HG02884 (cell line): ENCODE data around the gene TCHH.
"Not testable (repeated sequence)": the region's sequence is repeated elsewhere in the genome, so short reads cannot be mapped to it uniquely, and the experiment has no call there.

ENCODE experiments used
- ATAC-seq: cut with Tn5 transposase; IDR thresholded peaks from one replicate; pipeline ENCODE4 v1.9.1; 2021; ENCODE audit warnings: mild to moderate bottlenecking, moderate library complexity; ENCODE audit not compliant: unreplicated experiment

TCHH gene

DNA sequence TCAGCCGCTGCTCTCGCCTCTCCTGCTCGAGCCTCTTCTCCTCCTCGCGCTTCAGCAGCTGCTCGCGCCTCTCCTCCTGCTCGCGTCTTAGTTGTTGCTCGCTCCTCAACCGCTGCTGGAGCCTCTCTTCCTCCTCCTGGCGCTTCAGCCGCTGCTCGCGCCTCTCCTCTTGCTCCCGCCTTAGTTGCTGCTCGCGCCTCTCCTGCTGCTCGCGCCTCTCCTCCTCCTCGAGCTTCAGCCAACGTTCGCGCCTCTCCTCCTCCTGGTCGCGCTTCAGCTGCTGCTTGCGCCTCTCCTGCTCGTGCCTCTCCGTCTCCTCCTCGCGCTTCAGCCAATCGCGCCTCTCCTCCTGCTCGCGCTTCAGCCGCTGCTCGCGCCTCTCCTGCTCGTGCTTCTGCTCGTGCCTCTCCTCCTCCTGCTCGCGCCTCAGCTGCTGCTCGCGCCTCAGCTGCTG is 3.7 kb downstream of the TCHH start:
- no peak for ATAC-seq

DNA sequence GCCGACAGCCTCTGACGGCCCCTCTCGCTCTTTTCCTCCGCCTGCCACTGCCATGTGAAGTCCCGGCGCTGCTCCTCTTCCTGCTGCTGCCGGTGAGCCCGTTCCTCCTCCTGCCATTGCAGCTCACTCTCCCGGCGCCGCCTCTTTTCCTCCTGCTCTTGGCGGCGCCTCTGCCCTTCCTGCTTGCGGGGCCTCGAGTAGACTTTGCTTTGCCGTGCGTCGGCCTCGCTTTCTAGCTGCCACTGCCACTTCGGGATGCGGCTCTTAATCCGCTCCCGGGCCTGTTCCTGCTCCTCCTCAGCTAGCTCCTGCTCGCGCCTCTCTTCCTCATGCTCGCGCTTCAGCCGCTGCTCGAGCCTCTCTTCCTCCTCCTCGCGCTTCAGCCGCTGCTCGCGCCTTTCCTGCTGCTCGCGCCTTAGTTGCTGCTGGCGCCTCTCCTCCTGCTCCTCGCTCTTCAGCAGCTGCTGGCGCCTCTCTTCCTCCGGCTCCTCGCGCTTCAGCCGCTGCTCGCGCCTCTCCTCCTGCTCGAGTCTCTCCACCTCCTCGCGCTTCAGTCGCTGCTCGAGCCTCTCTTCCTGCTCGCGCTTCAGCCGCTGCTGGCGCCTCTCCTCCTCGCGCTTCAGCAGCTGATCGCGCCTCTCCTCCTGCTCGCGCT is 4.3 kb downstream of the TCHH start:
- ATAC-seq = no peak

DNA sequence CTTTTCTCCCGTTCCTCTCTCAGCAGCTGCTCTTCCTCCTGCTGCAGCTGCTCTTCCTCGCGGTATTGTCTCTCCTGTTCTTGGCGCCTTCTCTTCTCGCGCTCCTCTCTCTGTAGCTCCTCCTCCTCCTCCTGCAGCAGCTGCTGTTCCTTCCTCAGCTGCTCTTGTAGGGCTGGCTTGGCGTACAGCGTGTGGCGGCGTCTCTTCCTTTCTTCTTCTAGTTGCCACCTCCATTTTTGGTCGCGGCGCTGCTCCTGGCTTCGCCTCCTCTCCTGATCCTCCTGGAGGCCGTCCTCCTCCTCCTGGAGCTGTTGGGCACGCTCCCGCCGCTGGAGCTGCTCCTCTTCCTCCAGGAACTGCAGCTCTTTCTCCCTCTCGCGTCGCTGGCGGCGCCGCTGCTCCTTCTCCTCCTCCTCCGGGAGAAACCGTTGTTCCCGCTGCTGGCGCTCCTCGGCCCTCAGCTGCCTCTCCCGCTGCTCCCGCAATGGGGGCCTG is 4.8 kb downstream of the TCHH start:
- no peak for ATAC-seq

DNA sequence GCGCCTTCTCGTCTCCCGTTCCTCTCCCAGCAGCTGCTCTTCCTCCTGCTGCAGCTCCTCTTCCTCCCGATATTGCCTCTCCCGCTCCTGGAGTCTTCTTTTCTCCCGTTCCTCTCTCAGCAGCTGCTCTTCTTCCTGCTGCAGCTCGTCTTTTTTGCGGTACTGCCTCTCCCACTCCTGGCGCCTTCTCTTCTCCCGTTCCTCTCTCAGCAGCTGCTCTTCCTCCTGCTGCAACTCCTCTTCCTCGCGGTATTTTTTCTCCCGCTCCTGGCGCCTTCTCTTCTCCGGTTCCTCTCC is 5.3 kb downstream of the TCHH start:
- no peak for ATAC-seq

DNA sequence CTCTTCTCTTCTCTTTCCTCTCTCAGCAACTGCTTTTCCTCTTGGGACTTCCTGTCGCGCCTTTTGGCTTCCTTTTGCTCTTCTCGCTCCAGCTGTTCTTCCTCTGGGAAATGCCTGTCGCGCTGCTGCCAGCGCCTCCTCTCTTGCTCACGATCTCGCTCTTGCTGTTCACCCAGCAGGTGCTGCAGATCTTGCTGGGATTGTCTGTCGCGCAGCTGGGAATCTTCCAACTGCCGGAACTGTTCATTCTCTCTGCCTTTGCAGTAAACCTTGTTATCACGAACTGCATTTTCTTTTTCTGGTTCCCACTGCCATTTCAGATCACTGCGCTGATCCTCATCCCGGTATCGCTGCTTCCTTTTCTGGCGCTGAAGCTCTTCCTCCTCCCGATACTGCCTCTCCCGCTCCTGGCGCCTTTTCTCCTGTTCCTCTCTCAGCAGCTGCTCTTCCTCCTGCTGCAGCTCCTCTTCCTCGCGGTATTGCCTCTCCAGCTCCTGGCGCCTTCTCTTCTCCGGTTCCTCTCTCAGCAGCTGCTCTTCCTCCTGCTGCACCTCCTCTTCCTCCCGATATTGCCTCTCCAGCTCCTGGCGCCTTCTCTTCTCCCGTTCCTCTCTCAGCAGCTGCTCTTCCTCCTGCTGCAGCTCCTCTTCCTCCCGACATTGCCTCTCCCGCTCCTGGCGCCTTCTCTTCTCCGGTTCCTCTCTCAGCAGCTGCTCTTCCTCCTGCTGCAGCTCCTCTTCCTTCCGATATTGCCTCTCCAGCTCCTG is 5.8 kb downstream of the TCHH start:
- no peak for ATAC-seq

DNA sequence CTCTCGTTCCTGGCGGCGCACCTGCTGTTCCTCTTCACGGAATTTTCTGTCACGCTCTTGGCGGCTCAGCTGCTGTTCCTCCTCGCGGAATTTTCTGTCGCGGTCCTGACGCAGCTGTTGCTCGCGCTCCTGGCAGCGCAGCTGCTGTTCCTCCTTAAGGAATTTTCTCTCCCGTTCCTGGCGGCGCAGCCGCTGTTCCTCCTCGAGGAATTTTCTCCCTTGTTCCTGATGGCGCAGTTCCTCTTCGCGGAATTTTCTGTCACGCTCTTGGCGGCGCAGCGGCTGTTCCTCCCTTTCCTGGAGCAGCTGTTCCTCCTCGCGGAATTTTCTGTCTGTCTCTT is 6.4 kb downstream of the TCHH start:
- ATAC-seq = no peak

DNA sequence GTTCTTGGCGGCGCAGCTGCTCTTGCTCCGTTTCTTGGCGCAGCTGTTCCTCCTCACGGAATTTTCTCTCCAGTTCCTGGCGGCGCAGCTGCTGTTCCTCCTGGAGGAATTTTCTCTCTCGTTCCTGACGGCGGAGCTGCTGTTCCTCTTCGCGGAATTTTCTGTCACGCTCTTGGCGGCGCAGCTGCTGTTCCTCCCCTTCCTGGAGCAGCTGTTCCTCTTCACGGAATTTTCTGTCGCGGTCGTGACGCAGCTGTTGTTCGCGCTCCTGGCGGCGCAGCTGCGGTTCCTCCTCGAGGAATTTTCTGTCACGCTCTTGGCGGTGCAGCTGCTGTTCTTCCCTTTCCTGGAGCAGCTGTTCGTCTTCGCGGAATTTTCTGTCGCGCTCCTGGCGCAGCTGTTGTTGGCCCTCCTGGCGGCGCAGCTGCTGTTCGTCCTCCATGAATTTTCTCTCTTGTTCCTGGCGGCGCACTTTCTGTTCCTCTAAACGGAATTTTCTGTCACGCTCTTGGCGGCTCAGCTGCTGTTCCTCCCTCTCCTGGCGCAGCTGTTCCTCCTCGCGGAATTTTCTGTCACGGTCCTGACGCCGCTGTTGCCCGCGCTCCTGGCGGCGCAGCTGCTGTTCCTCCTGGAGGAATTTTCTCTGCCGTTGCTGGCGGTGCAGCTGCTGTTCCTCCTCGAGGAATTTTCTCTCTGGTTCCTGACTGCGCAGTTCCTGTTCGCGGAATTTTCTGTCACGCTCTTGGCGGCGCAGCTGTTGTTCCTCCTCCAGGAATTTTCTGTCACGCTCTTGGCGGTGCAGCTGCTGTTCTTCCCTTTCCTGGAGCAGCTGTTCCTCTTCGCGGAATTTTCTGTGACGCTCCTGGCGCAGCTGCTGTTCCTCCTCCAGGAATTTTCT is 7.0 kb downstream of the TCHH start:
- ATAC-seq = no peak

DNA sequence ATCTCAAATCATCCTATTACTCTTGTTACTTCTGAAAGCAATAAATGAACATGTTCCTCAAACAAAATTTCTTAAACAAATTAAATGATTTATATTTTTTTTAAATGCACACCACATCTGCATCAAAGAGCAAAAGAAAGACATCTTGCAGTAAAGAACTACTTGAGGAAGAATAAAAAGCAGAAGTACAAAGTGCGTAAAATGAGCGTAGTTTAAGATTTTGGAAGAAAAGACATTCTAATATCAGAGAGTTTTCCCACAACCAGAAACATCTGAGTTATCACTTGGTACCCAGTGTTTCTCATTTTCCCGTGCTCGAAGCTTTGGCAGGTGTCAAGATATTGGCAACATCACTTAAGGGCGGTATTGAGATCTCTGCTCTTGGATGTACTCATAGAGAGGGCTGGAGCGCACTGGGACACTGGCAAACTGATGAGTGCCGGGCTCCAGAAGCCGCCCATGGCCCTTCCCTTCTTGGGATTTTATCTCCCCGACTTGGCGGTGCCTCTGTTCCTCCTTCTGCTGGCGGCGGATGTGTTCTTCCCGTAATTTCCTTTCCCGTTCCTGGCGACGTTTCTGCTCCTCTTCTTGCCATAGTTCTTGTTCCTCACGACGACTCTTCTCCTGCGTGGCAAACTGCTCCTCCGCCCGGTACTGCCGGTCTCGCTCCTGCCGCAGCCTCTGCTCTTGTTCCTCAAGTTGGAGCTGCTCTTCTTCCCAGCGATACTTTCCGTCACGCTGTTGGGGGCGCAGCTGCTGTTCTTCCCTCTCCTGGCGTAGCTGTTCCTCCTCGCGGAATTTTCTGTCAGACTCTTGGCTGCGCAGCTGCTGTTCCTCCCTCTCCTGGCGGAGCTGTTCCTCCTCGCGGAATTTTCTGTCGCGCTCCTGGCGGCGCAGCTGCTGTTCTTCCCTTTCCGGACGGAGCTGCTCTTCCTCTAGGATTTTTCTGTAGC is 7.9 kb downstream of the TCHH start:
- no peak for ATAC-seq

DNA sequence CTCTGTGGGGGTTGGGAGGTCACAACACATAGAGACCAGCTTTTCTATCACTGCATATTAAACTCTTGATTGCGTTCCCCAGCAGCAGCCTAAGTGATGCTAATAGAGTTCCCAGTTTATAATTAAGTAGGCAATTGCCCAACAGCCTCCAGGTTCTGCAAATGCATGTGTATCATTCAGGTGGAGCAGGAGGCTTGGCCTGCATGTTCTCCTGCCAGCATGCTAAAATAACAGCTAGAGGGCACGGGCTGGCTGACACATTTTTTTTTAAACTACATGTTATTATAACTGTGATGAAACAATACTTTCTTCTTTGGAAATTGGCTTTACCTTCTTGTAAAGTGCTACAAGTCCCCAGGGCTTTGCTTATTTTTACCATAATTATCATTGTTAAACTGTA is 10.4 kb downstream of the TCHH start:
- ATAC-seq = no peak

DNA sequence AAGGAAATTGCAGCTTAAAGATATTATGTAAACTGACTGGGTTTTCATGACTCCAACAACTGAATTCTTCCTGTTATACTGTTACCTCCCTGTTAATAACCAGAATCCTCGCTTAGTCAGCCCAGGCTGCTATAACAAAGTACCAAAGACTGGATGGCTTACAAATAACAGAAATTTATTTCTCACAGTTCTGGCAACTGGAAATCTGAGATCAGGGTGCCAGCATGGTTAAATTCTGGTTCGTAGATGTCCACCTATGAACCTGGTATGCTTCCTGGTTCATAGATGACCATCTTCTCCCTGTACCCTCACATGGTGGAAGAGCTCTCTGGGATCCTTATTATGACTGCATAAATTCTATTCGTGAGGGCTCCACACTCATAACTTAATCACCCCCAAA is 18.3 kb downstream of the TCHH start:
- ATAC-seq = no peak

DNA sequence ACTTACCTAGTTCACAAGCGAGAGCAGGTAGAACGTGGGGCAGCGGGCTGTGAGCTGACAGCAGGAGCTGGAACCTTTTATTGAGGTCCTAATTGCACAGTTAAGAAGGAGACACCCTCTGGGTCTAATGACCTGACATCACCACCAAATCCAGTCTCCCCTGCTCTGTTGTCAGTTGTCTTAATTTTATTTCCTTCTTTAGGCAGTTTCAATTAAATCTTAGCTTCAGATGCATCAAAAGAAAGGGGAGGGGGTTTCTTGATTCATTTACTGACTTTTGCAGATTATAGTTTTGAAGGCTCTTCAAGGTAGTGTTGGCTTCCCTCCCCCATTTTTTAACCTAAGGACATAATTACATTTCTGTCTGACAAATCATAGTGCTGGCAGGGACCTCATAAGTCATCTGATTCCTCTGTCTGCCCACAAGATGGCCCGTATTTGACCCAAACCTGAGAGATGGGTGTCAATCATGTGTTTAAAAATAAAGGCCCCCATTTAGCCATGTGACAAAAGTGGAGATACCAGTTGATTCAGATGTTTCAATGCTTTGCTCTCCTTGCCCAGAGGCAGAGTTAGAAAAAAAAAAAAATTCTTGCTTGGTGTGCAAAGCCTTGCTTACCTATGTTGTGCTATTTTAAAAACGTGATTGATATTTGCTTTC is 26.1 kb downstream of the TCHH start, which contains the start of gene TCHHL1:
Gene TCHHL1 (minus strand): TSS at position 51 of the 661 bp plus-strand sequence. CDS start 921 bp downstream, outside the sequence.
- ATAC-seq = no peak

DNA sequence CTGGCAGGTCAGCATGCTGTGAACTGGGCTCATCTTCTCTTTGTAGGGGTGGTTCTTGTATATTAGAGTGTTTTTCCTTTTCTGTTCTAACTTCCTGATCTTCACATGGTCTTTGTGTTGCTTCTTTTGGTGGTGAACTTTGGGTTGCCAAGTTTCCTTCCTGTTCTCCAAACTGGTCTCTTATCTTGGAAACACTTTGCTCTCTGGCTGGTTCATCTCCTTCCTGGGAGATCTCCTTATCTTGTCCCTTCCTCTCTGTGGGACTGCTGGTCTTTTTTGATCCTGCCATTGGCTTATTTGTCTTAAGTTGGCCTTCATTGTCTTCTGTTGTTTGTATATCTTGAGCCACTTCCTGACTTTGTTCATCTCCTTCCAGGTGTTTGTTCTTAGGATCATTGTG is 28.5 kb downstream of the TCHH start:
- ATAC-seq = no peak

DNA sequence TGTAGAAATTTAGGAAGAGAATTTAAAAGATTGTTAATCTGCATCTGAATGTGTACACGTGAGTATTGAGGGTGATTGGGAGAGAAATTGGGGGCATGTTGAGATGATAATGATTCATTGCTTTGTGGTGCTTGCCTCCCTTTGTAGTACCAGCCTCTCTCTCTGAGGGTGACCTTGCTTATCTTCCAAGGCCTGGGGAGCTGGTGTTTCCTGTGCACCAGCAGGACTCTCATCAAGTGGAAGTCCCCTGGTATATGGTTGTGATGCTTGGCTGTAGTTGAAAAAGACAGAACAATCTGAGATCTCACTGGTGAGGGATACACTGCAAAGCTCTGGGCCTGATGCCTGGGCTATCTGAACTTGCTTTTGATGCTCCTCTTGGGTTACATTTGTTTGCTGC is 30.4 kb downstream of the TCHH start:
- ATAC-seq = no peak

DNA sequence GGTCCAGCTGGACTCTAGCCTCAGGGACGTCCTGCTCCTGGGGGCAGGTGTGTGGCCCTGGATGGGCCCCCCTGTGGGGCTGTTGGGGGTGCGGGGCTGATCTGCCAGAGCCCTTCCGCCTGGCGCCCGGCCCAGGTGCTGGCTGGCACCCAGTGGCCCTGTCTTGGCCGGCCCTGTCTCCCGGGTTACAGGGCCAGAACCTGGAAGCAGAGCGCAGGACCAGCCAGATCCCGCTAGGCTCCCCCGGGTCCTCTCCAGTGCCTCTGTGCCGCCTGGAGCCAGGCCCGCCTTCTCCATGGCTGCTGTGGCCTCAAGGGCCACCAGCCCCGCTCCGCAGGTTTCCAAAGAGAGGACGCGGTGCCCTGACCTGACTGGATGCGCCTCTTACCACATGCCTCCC is 34.2 kb downstream of the TCHH start:
- ATAC-seq = not testable (repeated sequence)

DNA sequence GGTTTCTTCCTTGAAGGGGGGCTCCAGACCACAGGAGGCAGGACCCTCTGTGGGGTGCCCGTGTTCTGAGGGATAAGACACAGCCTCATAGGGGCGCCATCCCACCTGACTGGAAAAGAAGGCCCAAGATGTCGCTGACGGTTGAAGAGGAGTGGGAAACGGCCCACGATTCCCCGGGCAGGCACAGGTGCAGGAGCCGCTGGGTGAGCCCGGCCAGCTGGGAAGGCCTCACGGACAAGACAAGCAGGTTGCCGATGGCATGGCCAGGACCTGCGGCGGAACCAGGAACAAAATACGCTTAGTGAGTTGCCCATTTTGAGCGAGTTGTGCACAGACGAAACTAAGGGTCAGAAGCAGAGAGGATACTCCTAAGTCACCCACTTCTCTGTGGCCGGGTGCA is 34.8 kb downstream of the TCHH start:
- not testable (repeated sequence) for ATAC-seq

DNA sequence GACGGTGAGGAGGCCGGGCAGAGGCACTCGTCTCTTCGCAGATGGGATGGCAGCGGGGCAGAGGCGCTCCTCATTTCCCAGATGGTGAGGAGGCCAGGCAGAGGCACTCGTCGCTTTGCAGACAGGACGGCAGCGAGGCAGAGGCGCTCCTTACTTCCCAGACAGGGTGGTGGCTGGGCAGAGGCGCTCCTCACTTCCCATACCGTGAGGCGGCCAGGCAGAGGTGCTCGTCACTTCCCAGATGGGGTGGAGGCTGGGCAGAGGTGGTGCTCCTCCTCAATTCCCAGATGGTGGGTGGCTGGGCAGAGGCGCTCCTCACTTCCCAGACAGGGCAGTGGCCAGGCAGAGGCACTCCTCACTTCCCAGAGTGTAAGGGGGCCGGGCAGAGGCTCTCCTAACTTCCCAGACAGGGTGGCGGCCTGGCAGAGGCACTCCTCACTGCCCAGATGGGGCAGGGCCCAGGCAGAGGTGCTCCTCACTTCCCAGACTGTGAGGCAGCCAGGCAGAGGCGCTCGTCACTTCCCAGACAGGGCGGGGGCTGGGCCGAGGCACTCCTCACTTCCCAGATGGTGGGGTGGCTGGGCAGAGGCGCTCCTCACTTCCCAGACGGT is 36.3 kb downstream of the TCHH start:
- no peak for ATAC-seq

DNA sequence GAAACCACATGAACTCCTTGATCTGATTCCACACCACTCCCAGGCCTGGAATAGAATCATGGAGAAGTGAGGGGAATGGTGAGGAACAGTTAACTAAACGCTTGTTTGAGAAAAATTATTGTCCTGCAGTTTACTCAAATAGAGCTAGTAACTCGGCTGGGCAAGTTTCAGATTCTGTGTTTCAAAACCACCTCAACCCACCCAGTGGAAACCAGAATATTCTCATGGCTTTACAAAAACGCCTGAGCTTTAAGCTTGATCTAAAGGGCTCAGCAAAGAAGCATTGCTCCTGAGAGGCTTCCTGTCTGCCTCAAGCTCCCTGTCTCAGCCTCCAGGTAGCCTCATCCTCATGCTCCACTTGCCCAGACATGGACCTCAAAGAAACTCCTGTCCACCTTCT is 42.9 kb downstream of the TCHH start:
- ATAC-seq = no peak

DNA sequence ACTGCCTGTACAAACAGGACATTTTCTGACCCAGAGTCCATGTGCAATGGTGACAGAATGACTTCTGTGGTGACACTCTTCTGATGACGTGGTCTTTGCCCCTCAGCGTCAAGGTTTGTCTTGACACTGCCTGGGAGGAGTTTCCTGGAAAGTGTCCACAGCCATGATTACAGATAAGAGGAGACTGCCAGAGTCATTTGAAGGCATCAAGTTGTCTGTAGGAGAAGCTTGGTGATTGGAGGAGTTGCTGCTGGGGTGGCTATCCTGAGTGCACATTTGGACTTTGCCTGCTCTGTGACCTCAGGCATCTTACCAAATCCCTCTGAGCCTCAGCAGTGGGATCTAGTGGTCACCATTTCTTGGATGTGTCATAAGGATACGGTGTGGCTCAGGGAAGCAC is 44.1 kb downstream of the TCHH start:
- ATAC-seq = no peak

DNA sequence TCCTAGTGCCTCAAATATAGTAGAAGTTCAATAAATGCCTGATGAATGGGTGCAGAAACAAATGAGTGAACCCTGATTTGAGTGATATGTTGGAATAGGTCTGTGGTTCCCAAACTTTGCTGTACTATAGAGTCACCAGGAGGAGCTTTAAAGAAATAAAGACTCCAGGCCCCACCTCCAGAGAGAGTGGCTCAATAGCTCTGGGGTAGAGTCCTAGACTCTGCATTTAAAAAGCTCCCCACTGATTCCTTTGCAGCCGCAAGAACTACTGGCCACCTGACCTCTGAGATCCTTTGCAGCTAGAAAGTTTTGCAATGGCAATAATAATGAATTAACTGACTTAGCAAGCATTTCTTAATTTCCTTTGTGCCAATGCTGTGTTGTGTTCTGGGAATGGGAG is 47.3 kb downstream of the TCHH start:
- no peak for ATAC-seq

DNA sequence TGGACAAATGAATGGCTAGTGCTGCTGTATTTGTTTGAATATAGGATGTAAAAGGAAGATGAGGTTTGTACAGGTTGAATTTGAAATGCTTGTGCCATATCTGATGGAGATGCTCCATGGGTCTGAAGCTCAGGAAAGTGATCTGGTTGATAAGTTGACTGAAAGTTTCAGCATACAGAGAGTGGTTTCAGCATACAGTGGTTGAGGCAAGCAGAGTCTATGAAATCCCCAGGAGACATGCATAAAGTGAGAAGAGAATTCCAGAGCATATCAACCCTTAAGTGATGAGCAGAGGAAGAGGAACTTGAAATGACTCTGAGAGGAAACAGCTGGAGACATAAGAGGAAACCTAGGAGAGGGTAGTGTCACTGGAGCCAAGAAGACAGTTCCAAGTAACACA is 48.1 kb downstream of the TCHH start:
- ATAC-seq = no peak
